Vagina (tissue), 2 donors: ENCODE data around the gene MSN.

Experiments used
- POLR2A ChIP-seq, 2 donors: fragments of 450-650 bp; IDR thresholded peaks; one replicate each; pipeline ENCODE4 v1.6.1; 2017; ENCODE audit warnings: antibody characterized with exemption in 2 of 2, mild to moderate bottlenecking in 2 of 2, moderate library complexity in 2 of 2
- POLR2AphosphoS5 ChIP-seq, 2 donors: sonication (generic); formaldehyde crosslinking; IDR thresholded peaks; one replicate each; pipeline ENCODE4 v1.9.0; 2017; ENCODE audit warnings: antibody characterized with exemption in 2 of 2, mild to moderate bottlenecking in 2 of 2, low read depth in 1 of 2; ENCODE audit not compliant: insufficient read depth in 1 of 2
- TF ChIP-seq, protein P1 (sequence below), 3 experiments: fragments of 450-650 bp in 2 of 3; fragments of 200-600 bp in 1 of 3; sonication (generic) in 1 of 3; IDR thresholded peaks; one replicate each; pipeline ENCODE4 v1.5.1; 2017 to 2019; ENCODE audit warnings: antibody characterized with exemption in 3 of 3, mild to moderate bottlenecking in 2 of 3, moderate library complexity in 2 of 3

DNA sequence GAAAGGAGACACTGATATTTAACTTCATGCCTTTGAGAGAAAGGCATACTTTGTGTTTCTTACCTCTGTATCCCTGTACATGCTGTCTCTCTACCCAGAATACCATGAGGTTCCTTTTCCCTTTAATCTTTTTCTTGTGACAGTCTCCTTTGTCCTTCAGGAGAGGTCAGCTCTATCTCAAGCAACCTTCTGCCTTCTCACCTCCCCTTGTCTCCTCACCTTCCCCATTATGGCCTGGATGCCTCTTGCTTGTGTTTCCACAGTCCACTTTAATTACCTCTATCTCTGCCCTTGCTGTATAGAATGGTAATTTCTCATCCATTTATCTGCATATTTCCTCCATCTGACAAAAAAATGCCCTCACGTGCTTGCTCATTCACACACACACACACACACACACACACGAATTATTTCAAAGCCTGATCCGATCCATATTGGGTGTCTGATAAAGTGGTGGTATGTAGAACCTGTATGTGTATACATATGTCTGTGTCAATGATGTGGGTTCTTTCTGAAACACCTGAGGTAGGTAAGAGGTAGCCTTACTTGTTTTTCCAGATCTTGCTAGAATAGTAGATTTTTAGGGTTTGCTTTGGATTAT lies 28.5 kb downstream of the MSN start:
- TF ChIP-seq, protein P1, sequence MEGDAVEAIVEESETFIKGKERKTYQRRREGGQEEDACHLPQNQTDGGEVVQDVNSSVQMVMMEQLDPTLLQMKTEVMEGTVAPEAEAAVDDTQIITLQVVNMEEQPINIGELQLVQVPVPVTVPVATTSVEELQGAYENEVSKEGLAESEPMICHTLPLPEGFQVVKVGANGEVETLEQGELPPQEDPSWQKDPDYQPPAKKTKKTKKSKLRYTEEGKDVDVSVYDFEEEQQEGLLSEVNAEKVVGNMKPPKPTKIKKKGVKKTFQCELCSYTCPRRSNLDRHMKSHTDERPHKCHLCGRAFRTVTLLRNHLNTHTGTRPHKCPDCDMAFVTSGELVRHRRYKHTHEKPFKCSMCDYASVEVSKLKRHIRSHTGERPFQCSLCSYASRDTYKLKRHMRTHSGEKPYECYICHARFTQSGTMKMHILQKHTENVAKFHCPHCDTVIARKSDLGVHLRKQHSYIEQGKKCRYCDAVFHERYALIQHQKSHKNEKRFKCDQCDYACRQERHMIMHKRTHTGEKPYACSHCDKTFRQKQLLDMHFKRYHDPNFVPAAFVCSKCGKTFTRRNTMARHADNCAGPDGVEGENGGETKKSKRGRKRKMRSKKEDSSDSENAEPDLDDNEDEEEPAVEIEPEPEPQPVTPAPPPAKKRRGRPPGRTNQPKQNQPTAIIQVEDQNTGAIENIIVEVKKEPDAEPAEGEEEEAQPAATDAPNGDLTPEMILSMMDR (IDR thresholded peaks at IDR 0.05): no peak
- no peak for TF ChIP-seq POLR2A (IDR thresholded peaks at IDR 0.05)
- no peak for TF ChIP-seq POLR2AphosphoS5 (IDR thresholded peaks at IDR 0.05; ENCODE audit: insufficient read depth in 1 of 2, low read depth in 1 of 2)
